H1 (cell line): ENCODE measurements around the gene HTR1D. TPM values are rescaled to one million over a fixed set of nuclear protein-coding genes. Genes with fewer than 3 reads are reported as not detected.
A peak's percentile ranks its signal among the peaks of the same experiment; 100 is the strongest.

Experiments
- CTCF ChIA-PET: fragments of 300-600 bp; sonication (Branson Sonifier 250); formaldehyde crosslinking; loops from one replicate; lab custom pipeline; 2021; ENCODE audit not compliant: partially characterized antibody; lab: Charles Lee
- POLR2A ChIA-PET: fragments of 300-600 bp; sonication (Branson Sonifier 250); formaldehyde crosslinking; loops from one replicate; lab custom pipeline; 2021; ENCODE audit warnings: inconsistent platforms; ENCODE audit not compliant: partially characterized antibody; lab: Charles Lee
- DNase-seq, 2 experiments: peaks; one replicate each; pipeline versions ENCODE4 v3.0.0 to v3.0.0-alpha.2; 2010 to 2022; ENCODE audit warnings: low spot score in 2 of 2, low read depth in 1 of 2, mixed read lengths in 1 of 2
- FAIRE-seq: peaks from 2 replicates; lab custom pipeline; 2011; peaks lifted over from hg19 to GRCh38; lab: Jason Lieb, UNC
- H2AFZ ChIP-seq: 2 replicates; pipeline ENCODE4 v1.8.1; 2012; ENCODE audit warnings: low read length, inconsistent platforms
- H2AK5ac ChIP-seq: 2 replicates; pipeline ENCODE4 v1.6.1; 2013; ENCODE audit warnings: low read depth, low read length
- H2BK120ac ChIP-seq: replicated peaks from 2 replicates; pipeline ENCODE3; 2013; ENCODE audit warnings: low read depth, low read length, inconsistent platforms
- H2BK12ac ChIP-seq: 2 replicates; pipeline ENCODE4 v1.6.1; 2013; ENCODE audit warnings: low read depth, low read length
- H2BK15ac ChIP-seq: 2 replicates; pipeline ENCODE4 v1.6.1; 2013; ENCODE audit warnings: low read length
- H2BK20ac ChIP-seq: 2 replicates; pipeline ENCODE4 v1.6.1; 2013; ENCODE audit warnings: low read length
- H2BK5ac ChIP-seq: 2 replicates; pipeline ENCODE4 v1.6.1; 2013; ENCODE audit warnings: low read depth, low read length
- H3K14ac ChIP-seq: 2 replicates; pipeline ENCODE4 v1.6.1; 2013; ENCODE audit warnings: inconsistent platforms; ENCODE audit not compliant: insufficient read length
- H3K18ac ChIP-seq: 2 replicates; pipeline ENCODE4 v1.6.1; 2013; ENCODE audit warnings: low read length; ENCODE audit errors: extremely low read depth
- H3K23ac ChIP-seq: 2 replicates; pipeline ENCODE4 v1.6.1; 2013; ENCODE audit warnings: inconsistent platforms; ENCODE audit not compliant: insufficient read length
- H3K23me2 ChIP-seq: 2 replicates; pipeline ENCODE4 v1.6.1; 2013; ENCODE audit warnings: low read depth, low read length
- H3K27ac ChIP-seq: 2 replicates; pipeline ENCODE4 v1.6.1; 2011; ENCODE audit warnings: low read depth, low read length, inconsistent platforms
- H3K27me3 ChIP-seq, 4 experiments: replicated peaks in 1 of 4; 1 replicate in 1 of 4; 2 replicates in 3 of 4; pipeline versions ENCODE4 v1.6.1 to v1.8.1; 2011 to 2013; ENCODE audit warnings: low read length in 3 of 4, mild to moderate bottlenecking in 3 of 4, inconsistent platforms in 2 of 4, mixed read lengths in 2 of 4, moderate library complexity in 1 of 4; ENCODE audit not compliant: control insufficient read depth in 3 of 4, insufficient read depth in 3 of 4; ENCODE audit errors: extremely low read depth in 1 of 4
- H3K36me3 ChIP-seq, 4 experiments: 2 replicates each; pipeline versions ENCODE4 v1.6.1 to v1.8.1; 2011 to 2013; ENCODE audit warnings: mild to moderate bottlenecking in 4 of 4, low read length in 3 of 4, moderate library complexity in 2 of 4, control low read depth in 1 of 4, inconsistent platforms in 1 of 4; ENCODE audit not compliant: insufficient read depth in 4 of 4, control insufficient read depth in 2 of 4
- H3K4ac ChIP-seq: replicated peaks from 2 replicates; pipeline ENCODE3; 2013; ENCODE audit warnings: low read length, low read depth, mixed read lengths, inconsistent platforms; ENCODE audit not compliant: insufficient read length
- H3K4me1 ChIP-seq, 4 experiments: replicated peaks in 1 of 4; 1 replicate in 1 of 4; 2 replicates in 3 of 4; pipeline versions ENCODE4 v1.6.1 to v1.8.1; 2011 to 2013; ENCODE audit warnings: low read length in 3 of 4, inconsistent platforms in 2 of 4, mixed read lengths in 1 of 4; ENCODE audit not compliant: insufficient read depth in 4 of 4, control insufficient read depth in 3 of 4
- H3K4me2 ChIP-seq, 2 experiments: 2 replicates each; pipeline versions ENCODE4 v1.6.1 to v1.8.1; 2011 to 2013; ENCODE audit warnings: low read depth in 2 of 2, low read length in 2 of 2, control low read depth in 1 of 2, inconsistent platforms in 1 of 2, mild to moderate bottlenecking in 1 of 2; ENCODE audit not compliant: insufficient read depth in 1 of 2
- H3K4me3 ChIP-seq, 4 experiments: fragments of 200-600, 300-600 bp in 1 of 4; sonication (generic), shearing (Covaris generic), sonication (Bioruptor Twin) in 1 of 4; 2 replicates each; pipeline versions ENCODE4 v1.5.1 to v1.8.1; 2011 to 2016; ENCODE audit warnings: low read length in 4 of 4, low read depth in 3 of 4, control low read depth in 2 of 4, inconsistent platforms in 2 of 4, mild to moderate bottlenecking in 2 of 4, mixed read lengths in 1 of 4, moderate library complexity in 1 of 4; ENCODE audit not compliant: insufficient read depth in 2 of 4; ENCODE audit errors: extremely low read depth in 1 of 4
- H3K56ac ChIP-seq: replicated peaks from 2 replicates; pipeline ENCODE3; 2013; ENCODE audit warnings: low read depth, mild to moderate bottlenecking, mixed read lengths, low read length, inconsistent platforms; ENCODE audit not compliant: insufficient read length
- H3K79me1 ChIP-seq: 2 replicates; pipeline ENCODE4 v1.6.1; 2013; ENCODE audit warnings: low read depth, low read length, control low read depth
- H3K79me2 ChIP-seq, 2 experiments: 2 replicates each; pipeline versions ENCODE4 v1.6.1 to v1.8.1; 2012 to 2013; ENCODE audit warnings: low read length in 2 of 2, mild to moderate bottlenecking in 2 of 2, inconsistent platforms in 1 of 2; ENCODE audit not compliant: insufficient read depth in 2 of 2, control insufficient read depth in 1 of 2
- H3K9ac ChIP-seq, 4 experiments: replicated peaks in 1 of 4; 1 replicate in 1 of 4; 2 replicates in 3 of 4; pipeline versions ENCODE4 v1.6.1 to v1.8.1; 2011 to 2013; ENCODE audit warnings: low read depth in 3 of 4, low read length in 3 of 4, control low read depth in 2 of 4, mild to moderate bottlenecking in 2 of 4, moderate library complexity in 2 of 4, inconsistent platforms in 1 of 4; ENCODE audit errors: extremely low read depth in 1 of 4
- H3K9me3 ChIP-seq, 2 experiments: 2 replicates each; pipeline versions ENCODE4 v1.6.1 to v1.8.1; 2012 to 2013; ENCODE audit warnings: mild to moderate bottlenecking in 2 of 2, moderate library complexity in 2 of 2, control low read depth in 1 of 2, inconsistent platforms in 1 of 2, low read depth in 1 of 2, low read length in 1 of 2, mixed read lengths in 1 of 2; ENCODE audit not compliant: insufficient read depth in 2 of 2
- H4K20me1 ChIP-seq, 2 experiments: replicated peaks in 1 of 2; 2 replicates each; pipeline versions ENCODE3 to v1.8.1; 2011 to 2013; ENCODE audit warnings: inconsistent platforms in 2 of 2, low read length in 2 of 2, mild to moderate bottlenecking in 1 of 2; ENCODE audit not compliant: insufficient read depth in 2 of 2, control insufficient read depth in 1 of 2
- H4K5ac ChIP-seq: 2 replicates; pipeline ENCODE4 v1.6.1; 2013; ENCODE audit warnings: low read length, low read depth, mixed read lengths, inconsistent platforms; ENCODE audit not compliant: insufficient read length
- H4K8ac ChIP-seq: 2 replicates; pipeline ENCODE4 v1.8.0; 2013; ENCODE audit warnings: mild to moderate bottlenecking, moderate library complexity, low read length, inconsistent platforms; ENCODE audit not compliant: insufficient read depth; ENCODE audit errors: extremely low read depth
- H4K91ac ChIP-seq: replicated peaks from 2 replicates; pipeline ENCODE3; 2013; ENCODE audit warnings: low read length, mixed read lengths, inconsistent platforms; ENCODE audit not compliant: insufficient read length
- WGBS, 2 experiments: shearing (Covaris generic) in 1 of 2; methylation state at CpG; one replicate each; pipeline versions ENCODE4 v1.1.6 to v1.1.7; 2013 to 2015; ENCODE audit warnings: low lambda C conversion rate in 2 of 2, mixed read lengths in 2 of 2, inconsistent platforms in 1 of 2, low coverage in 1 of 2, missing lambda C conversion rate in 1 of 2; ENCODE audit not compliant: insufficient replicate concordance in 2 of 2, insufficient coverage in 1 of 2, insufficient read length in 1 of 2; ENCODE audit errors: extremely low coverage in 1 of 2, missing lambda C conversion rate in 1 of 2; 5-methylcytosine and 5-hydroxymethylcytosine counted together
- polyA plus RNA-seq, 7 experiments: library from polyadenylated mRNA; depleted of rRNA in 3 of 7; stranded (reverse) in 5 of 7; unstranded in 2 of 7; fragments of >200 nt in 5 of 7; fragments of 200-250 nt in 2 of 7; gene quantifications; 1 replicate in 5 of 7; 2 replicates in 1 of 7; 4 replicates in 1 of 7; pipeline versions ENCODE4 v1.2.1 to v1.2.3, GENCODE V29; 2011 to 2013; ENCODE audit warnings: missing spikeins in 2 of 7, mixed read lengths in 2 of 7
- total RNA-seq: library from RNA; stranded (reverse); fragmentation: NEBNext Ultra II Directional; extraction: Animal tissue kit (Norgen Biotek cat#: 25700); gene quantifications from 2 replicates; pipeline ENCODE4 v1.2.1, GENCODE V29; 2021
- TF ChIP-seq, protein P1 (sequence below), 3 experiments: IDR thresholded peaks; 1 replicate in 2 of 3; 2 replicates in 1 of 3; pipeline versions ENCODE4 v1.5.1 to v1.6.1; 2011; ENCODE audit warnings: low read length in 3 of 3, mild to moderate bottlenecking in 3 of 3, inconsistent platforms in 2 of 3, low read depth in 1 of 3, moderate library complexity in 1 of 3; ENCODE audit not compliant: insufficient read depth in 1 of 3; ENCODE audit errors: control extremely low read depth in 1 of 3

HTR1D gene
- total and polyA plus RNA-seq, 2 of the 8 experiments (the other 6 are each of a cell fraction or from before 2014, with no cell fraction given), result 8.8 to 11.5 TPM

DNA sequence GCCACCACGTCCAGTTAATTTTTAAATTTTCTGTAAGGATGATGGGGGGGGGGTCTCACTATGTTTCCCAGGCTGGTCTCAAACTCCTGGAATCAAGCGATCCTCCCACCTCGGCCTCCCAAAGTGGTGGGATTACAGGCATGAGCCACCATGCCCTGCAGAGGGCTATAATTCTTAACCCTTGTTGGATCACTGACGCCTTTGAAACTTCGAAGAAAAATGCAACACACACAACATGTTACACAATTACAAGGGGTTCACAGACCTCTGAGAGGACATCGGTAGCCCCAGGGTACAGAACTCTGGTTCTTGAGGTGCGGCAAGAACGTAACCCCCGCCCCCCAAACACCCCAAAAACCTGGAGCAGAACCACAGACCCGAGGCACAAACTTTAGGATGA, 40.3 kb downstream of the HTR1D start:
- H4K20me1 ChIP-seq, result peaks cover 0 to 4% of the 10 kb centered on the region in 2 experiments
- no peak overlapping the region for H2BK5ac ChIP-seq
- H2AK5ac ChIP-seq, result no peak overlapping the region
- peaks cover 6% of the 10 kb centered on the region for H3K23me2 ChIP-seq
- H3K9me3 ChIP-seq, result no peaks in the 10 kb centered on the region
- TF ChIP-seq, protein P1, sequence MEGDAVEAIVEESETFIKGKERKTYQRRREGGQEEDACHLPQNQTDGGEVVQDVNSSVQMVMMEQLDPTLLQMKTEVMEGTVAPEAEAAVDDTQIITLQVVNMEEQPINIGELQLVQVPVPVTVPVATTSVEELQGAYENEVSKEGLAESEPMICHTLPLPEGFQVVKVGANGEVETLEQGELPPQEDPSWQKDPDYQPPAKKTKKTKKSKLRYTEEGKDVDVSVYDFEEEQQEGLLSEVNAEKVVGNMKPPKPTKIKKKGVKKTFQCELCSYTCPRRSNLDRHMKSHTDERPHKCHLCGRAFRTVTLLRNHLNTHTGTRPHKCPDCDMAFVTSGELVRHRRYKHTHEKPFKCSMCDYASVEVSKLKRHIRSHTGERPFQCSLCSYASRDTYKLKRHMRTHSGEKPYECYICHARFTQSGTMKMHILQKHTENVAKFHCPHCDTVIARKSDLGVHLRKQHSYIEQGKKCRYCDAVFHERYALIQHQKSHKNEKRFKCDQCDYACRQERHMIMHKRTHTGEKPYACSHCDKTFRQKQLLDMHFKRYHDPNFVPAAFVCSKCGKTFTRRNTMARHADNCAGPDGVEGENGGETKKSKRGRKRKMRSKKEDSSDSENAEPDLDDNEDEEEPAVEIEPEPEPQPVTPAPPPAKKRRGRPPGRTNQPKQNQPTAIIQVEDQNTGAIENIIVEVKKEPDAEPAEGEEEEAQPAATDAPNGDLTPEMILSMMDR (IDR thresholded peaks at IDR 0.05; ENCODE audit: control extremely low read depth in 1 of 3, insufficient read depth in 1 of 3, low read depth in 1 of 3, low read length in 3 of 3), result no peak
- H3K4me3 ChIP-seq, result peak overlapping the region; percentile 36 to 66 (median 56)
- no peak for FAIRE-seq
- H3K14ac ChIP-seq, result no peak overlapping the region
- H2BK120ac ChIP-seq, result no peak overlapping the region
- no peak overlapping the region for H2BK15ac ChIP-seq
- no peaks in the 10 kb centered on the region for H3K79me1 ChIP-seq
- no peaks in the 10 kb centered on the region for H3K79me2 ChIP-seq
- no peak overlapping the region for H4K8ac ChIP-seq
- peaks cover 2 to 28% (median 16%) of the 10 kb centered on the region in 4 experiments for H3K27me3 ChIP-seq
- H4K5ac ChIP-seq, result no peak overlapping the region
- no peak overlapping the region for H3K4ac ChIP-seq
- CTCF ChIA-PET, result interaction anchor here (0.6 to 27.4 kb wide), 4 partner anchors 8 to 481 kb away, joined by 3 to 705 read pairs (median 9); no protein-coding TSS in a partner anchor
- POLR2A ChIA-PET, result interaction anchor here (3.6 kb wide), 1 partner anchor 10 kb away, joined by 37 read pairs; the partner anchor contains the start of gene LUZP1
- H2AFZ ChIP-seq, result 0 out of 2 replicates have a peak overlapping the region, but pooled peaks have one; percentile 96
- peaks cover 0 to 3% (median 0%) of the 10 kb centered on the region in 4 experiments; a peak in 3 of 7 replicates for H3K4me1 ChIP-seq
- H3K9ac ChIP-seq, result no peak overlapping the region
- no peak overlapping the region for H2BK20ac ChIP-seq
- H3K56ac ChIP-seq, result no peak overlapping the region
- no peaks in the 10 kb centered on the region for H3K36me3 ChIP-seq
- no peak for DNase-seq
- peak overlapping the region; percentile 72 to 95 for H3K4me2 ChIP-seq
- H2BK12ac ChIP-seq, result no peak overlapping the region
- H3K18ac ChIP-seq, result no peak overlapping the region
- H4K91ac ChIP-seq, result no peak overlapping the region
- H3K27ac ChIP-seq, result no peak overlapping the region
- no peak overlapping the region for H3K23ac ChIP-seq
- 67% methylated on average over 9 of the region's 10 CpGs; no CpG with 5 or more reads in 1 of the 2 experiments for WGBS, 2 experiments
